ENCODE measurements around the gene WAPL.

- TF ChIP-seq CTCF (conservative IDR thresholded peaks at IDR 0.05; ENCODE audit: low read length) (no peak), EZH2phosphoT487 (IDR thresholded peaks at IDR 0.05; ENCODE audit: borderline replicate concordance, low read depth, low read length) (no peak)
Measured at GRCh38 chr10:86410542-86411124, 111.0 kb downstream of the WAPL start.
